Keratinocyte (primary cell): ENCODE measurements around the gene ATF7. TPM values are rescaled to one million over a fixed set of nuclear protein-coding genes. Genes with fewer than 3 reads are reported as not detected.
"Not testable (repeated sequence)": the region's sequence is repeated elsewhere in the genome, so short reads cannot be mapped to it uniquely, and the experiment has no call there.

Experiments used
- DNase-seq: peaks from one replicate; pipeline ENCODE4 v3.0.0-alpha.2; 2011; ENCODE audit warnings: low read depth, missing footprints, low spot score
- FAIRE-seq: peaks from 2 replicates; lab custom pipeline; 2011; peaks lifted over from hg19 to GRCh38; lab: Jason Lieb, UNC
- H2AFZ ChIP-seq: 2 replicates; pipeline ENCODE4 v1.6.0; 2012; ENCODE audit warnings: low read length, control low read depth, inconsistent platforms; ENCODE audit not compliant: control insufficient read depth
- H3K27ac ChIP-seq: 2 replicates; pipeline ENCODE4 v1.5.1; 2011; ENCODE audit warnings: low read length; ENCODE audit not compliant: control insufficient read depth, insufficient read depth
- H3K27me3 ChIP-seq: 3 replicates; pipeline ENCODE4 v1.6.0; 2011; ENCODE audit warnings: low read length; ENCODE audit not compliant: control insufficient read depth, insufficient read depth; ENCODE audit errors: extremely low read depth
- H3K36me3 ChIP-seq, 2 experiments: 2 replicates in 1 of 2; 3 replicates in 1 of 2; pipeline ENCODE4 v1.5.1; 2011; ENCODE audit warnings: low read length in 2 of 2, mild to moderate bottlenecking in 1 of 2; ENCODE audit not compliant: control insufficient read depth in 2 of 2, insufficient read depth in 2 of 2; ENCODE audit errors: extremely low read depth in 1 of 2
- H3K4me1 ChIP-seq: 3 replicates; pipeline ENCODE4 v1.5.1; 2011; ENCODE audit warnings: low read length; ENCODE audit not compliant: control insufficient read depth, insufficient read depth; ENCODE audit errors: extremely low read depth
- H3K4me2 ChIP-seq: 3 replicates; pipeline ENCODE4 v1.6.0; 2011; ENCODE audit warnings: low read depth, low read length; ENCODE audit not compliant: control insufficient read depth, insufficient read depth; ENCODE audit errors: extremely low read depth
- H3K4me3 ChIP-seq, 3 experiments: fragments of 200-600 bp in 1 of 3; sonication (generic) in 1 of 3; 2 replicates in 2 of 3; 3 replicates in 1 of 3; pipeline ENCODE4 v1.5.1; 2011 to 2016; ENCODE audit warnings: low read length in 3 of 3, mild to moderate bottlenecking in 3 of 3, control low read depth in 2 of 3, inconsistent platforms in 1 of 3, low read depth in 1 of 3, mixed read lengths in 1 of 3, mixed run types in 1 of 3, moderate library complexity in 1 of 3; ENCODE audit not compliant: control insufficient read depth in 2 of 3, insufficient read depth in 2 of 3; ENCODE audit errors: extremely low read depth in 1 of 3
- H3K79me2 ChIP-seq: 2 replicates; pipeline ENCODE4 v1.6.0; 2012; ENCODE audit warnings: low read length; ENCODE audit not compliant: control insufficient read depth, insufficient read depth
- H3K9ac ChIP-seq: 3 replicates; pipeline ENCODE4 v1.6.0; 2011; ENCODE audit warnings: low read length; ENCODE audit not compliant: control insufficient read depth, insufficient read depth; ENCODE audit errors: extremely low read depth
- H3K9me1 ChIP-seq: 3 replicates; pipeline ENCODE4 v1.6.0; 2011; ENCODE audit warnings: low read length; ENCODE audit not compliant: control insufficient read depth, insufficient read depth; ENCODE audit errors: extremely low read depth
- H3K9me3 ChIP-seq: 2 replicates; pipeline ENCODE4 v1.5.1; 2012; ENCODE audit warnings: low read depth, low read length; ENCODE audit not compliant: control insufficient read depth
- H4K20me1 ChIP-seq: 3 replicates; pipeline ENCODE4 v1.6.0; 2011; ENCODE audit warnings: low read length; ENCODE audit not compliant: control insufficient read depth, insufficient read depth; ENCODE audit errors: extremely low read depth
- EZH2 ChIP-seq: IDR thresholded peaks from one replicate; pipeline ENCODE4 v1.6.1; 2012; ENCODE audit warnings: inconsistent platforms, mild to moderate bottlenecking, low read length, moderate library complexity
- dilution Hi-C: fragments of 300-500 bp; cut with MboI; formaldehyde crosslinking; loops from one replicate; pipeline ENCODE4 v1.7.0; 2020; ENCODE audit warnings: low sequenced_read_pairs; ENCODE audit not compliant: extremely low pct_ligation_motif_present
- polyA plus RNA-seq, 5 experiments: library from polyadenylated mRNA; depleted of rRNA in 3 of 5; stranded (reverse) in 3 of 5; stranded (forward) in 1 of 5; unstranded in 1 of 5; fragments of >200 nt; gene quantifications; 1 replicate in 1 of 5; 2 replicates in 3 of 5; 3 replicates in 1 of 5; pipeline versions ENCODE4 v1.2.1 to v1.2.3, GENCODE V29; 2011 to 2012; ENCODE audit warnings: missing spikeins in 2 of 5, low read depth in 1 of 5, low replicate concordance in 1 of 5
- TF ChIP-seq, protein P1 (sequence below), 3 experiments: IDR thresholded peaks in 1 of 3; conservative IDR thresholded peaks in 1 of 3; optimal IDR thresholded peaks in 1 of 3; 2 replicates in 2 of 3; 3 replicates in 1 of 3; pipeline versions ENCODE3 to v1.5.1; 2011; ENCODE audit warnings: low read length in 3 of 3, mild to moderate bottlenecking in 3 of 3, moderate library complexity in 2 of 3, control low read depth in 1 of 3, inconsistent platforms in 1 of 3; ENCODE audit not compliant: insufficient read depth in 2 of 3; ENCODE audit errors: extremely low read depth in 1 of 3

ATF7 gene
- polyA plus RNA-seq, 1 donor (not counting 4 experiments of a cell fraction or from before 2014, with no cell fraction given), result 16.3 TPM

DNA sequence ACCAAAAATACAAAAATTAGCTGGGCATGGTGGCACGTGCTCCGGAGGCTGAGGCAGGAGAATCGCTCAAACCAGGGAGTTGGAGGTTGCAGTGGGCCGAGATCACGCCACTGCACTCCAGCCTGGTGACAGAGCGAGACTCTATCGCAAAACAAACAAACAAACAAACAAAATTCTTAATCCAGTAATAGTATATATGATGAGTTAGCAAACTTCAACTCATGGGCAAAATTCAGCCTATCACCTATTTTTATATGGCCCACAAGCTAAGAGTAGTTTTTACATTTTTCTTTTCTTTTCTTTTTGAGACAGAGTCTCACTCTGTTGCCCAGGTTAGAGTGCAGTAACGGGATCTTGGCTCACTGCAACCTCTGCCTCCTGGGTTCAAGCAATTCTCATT is 14.9 kb downstream of the ATF7 start:
- no peaks in the 10 kb centered on the region for H3K9me3 ChIP-seq
- peaks cover 37% of the 10 kb centered on the region for H3K79me2 ChIP-seq

DNA sequence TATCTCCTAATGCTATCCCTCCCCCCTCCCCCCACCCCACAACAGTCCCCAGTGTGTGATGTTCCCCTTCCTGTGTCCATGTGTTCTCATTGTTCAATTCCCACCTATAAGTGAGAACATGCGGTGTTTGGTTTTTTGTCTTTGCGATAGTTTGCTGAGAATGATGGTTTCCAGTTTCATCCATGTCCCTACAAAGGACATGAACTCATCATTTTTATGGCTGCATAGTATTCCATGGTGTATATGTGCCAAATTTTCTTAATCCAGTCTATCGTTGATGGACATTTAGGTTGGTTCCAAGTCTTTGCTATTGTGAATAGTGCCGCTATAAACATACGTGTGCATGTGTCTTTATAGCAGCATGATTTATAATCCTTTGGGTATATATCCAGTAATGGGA is 19.5 kb downstream of the ATF7 start:
- FAIRE-seq, result not testable (repeated sequence)
- H3K79me2 ChIP-seq, result peaks cover 25% of the 10 kb centered on the region

More for the DNA sequence above, 14.9 kb downstream of the ATF7 start:
- Histone ChIP-seq H3K9me1 (no peaks in the 10 kb centered on the region), H4K20me1 (no peaks in the 10 kb centered on the region), H3K4me2 (no peak overlapping the region), H3K36me3 (no peaks in the 10 kb centered on the region), H3K9ac (no peak overlapping the region), H3K4me3 (no peak overlapping the region), H3K27ac (no peak overlapping the region), H3K4me1 (peaks cover 12% of the 10 kb centered on the region), H2AFZ (no peak overlapping the region), H3K27me3 (no peaks in the 10 kb centered on the region)
- TF ChIP-seq EZH2, result no peak
- TF ChIP-seq, protein P1, sequence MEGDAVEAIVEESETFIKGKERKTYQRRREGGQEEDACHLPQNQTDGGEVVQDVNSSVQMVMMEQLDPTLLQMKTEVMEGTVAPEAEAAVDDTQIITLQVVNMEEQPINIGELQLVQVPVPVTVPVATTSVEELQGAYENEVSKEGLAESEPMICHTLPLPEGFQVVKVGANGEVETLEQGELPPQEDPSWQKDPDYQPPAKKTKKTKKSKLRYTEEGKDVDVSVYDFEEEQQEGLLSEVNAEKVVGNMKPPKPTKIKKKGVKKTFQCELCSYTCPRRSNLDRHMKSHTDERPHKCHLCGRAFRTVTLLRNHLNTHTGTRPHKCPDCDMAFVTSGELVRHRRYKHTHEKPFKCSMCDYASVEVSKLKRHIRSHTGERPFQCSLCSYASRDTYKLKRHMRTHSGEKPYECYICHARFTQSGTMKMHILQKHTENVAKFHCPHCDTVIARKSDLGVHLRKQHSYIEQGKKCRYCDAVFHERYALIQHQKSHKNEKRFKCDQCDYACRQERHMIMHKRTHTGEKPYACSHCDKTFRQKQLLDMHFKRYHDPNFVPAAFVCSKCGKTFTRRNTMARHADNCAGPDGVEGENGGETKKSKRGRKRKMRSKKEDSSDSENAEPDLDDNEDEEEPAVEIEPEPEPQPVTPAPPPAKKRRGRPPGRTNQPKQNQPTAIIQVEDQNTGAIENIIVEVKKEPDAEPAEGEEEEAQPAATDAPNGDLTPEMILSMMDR (optimal IDR thresholded peaks at IDR 0.05 in 1 of 3, IDR thresholded peaks at IDR 0.05 in 1 of 3, conservative IDR thresholded peaks at IDR 0.05 in 1 of 3; ENCODE audit: extremely low read depth in 1 of 3, insufficient read depth in 2 of 3, low read length in 3 of 3), result no peak
- FAIRE-seq (no peak), DNase-seq (no peak)
- dilution Hi-C loops, result no loop called here

DNA sequence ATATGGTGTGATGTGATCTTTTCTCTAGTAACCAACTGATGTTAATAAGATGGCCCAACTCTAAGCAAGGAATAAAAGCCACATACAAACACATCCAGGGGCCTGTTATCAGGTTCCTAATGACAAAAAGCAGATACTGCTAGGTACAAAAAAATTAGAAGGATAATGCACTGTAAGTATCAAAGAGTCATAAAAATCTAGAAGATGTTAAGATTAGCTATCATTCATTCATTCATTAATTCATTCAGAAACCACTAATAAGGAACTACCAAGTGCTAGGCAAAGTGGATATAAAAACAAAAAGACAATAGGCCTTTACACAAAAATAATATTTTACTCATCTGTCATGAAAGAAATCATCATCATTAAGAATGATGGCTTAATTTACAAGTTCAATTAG is 21.6 kb downstream of the ATF7 start:
- no peak overlapping the region for H3K27ac ChIP-seq
- H3K27me3 ChIP-seq, result no peaks in the 10 kb centered on the region
- no peak overlapping the region for H2AFZ ChIP-seq
- H3K4me2 ChIP-seq, result no peak overlapping the region
- no peaks in the 10 kb centered on the region for H3K9me3 ChIP-seq
- peaks cover 14% of the 10 kb centered on the region for H3K79me2 ChIP-seq
- no peaks in the 10 kb centered on the region for H3K36me3 ChIP-seq
- no peak overlapping the region for H3K9ac ChIP-seq
- H3K9me1 ChIP-seq, result no peaks in the 10 kb centered on the region
- dilution Hi-C loops, result no loop called here
- TF ChIP-seq, protein P1 (optimal IDR thresholded peaks at IDR 0.05 in 1 of 3, IDR thresholded peaks at IDR 0.05 in 1 of 3, conservative IDR thresholded peaks at IDR 0.05 in 1 of 3; ENCODE audit: extremely low read depth in 1 of 3, insufficient read depth in 2 of 3, low read length in 3 of 3), result no peak
- TF ChIP-seq EZH2, result no peak
- FAIRE-seq (no peak), DNase-seq (no peak)
- H3K4me3 ChIP-seq, result no peak overlapping the region
- H4K20me1 ChIP-seq, result no peaks in the 10 kb centered on the region
- peaks cover 5% of the 10 kb centered on the region for H3K4me1 ChIP-seq

More for the DNA sequence above, 19.5 kb downstream of the ATF7 start:
- H3K27ac ChIP-seq, H3K27me3 ChIP-seq, H3K4me1 ChIP-seq, H3K4me3 ChIP-seq, H3K9ac ChIP-seq, dilution Hi-C loops, H3K36me3 ChIP-seq, H3K9me1 ChIP-seq, H4K20me1 ChIP-seq, H3K4me2 ChIP-seq, H3K9me3 ChIP-seq, DNase-seq, H2AFZ ChIP-seq: not testable (repeated sequence)
